Fibroblast of skin of abdomen (primary cell): ENCODE data around the gene CCR5.
A peak's percentile ranks its signal among the peaks of the same experiment; 100 is the strongest.
"Not testable (repeated sequence)": the region's sequence is repeated elsewhere in the genome, so short reads cannot be mapped to it uniquely, and the experiment has no call there.

ENCODE experiments used
- DNase-seq: peaks from one replicate; pipeline ENCODE4 v3.0.0-alpha.2; 2013

CCR5 gene

DNA sequence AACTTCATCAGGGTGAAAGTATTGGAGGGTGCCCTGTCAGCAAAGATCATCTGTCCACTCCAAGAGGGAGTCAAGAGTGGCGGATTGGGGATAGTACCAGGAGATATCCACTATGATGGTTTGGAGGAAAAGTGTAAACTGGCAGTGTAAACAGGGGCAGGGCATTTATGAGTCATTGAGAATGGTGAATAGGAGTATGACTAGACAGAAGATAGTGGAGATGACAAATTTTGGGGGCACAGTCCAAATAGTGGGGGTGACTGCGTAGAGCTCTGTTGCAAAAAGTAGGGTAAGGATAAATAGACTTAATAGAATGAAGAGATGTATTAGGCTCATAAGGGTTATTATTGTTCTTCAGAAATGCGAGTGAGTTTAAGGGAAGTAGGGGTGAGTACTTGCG, 18.1 kb downstream of the CCR5 start:
- not testable (repeated sequence) for DNase-seq

DNA sequence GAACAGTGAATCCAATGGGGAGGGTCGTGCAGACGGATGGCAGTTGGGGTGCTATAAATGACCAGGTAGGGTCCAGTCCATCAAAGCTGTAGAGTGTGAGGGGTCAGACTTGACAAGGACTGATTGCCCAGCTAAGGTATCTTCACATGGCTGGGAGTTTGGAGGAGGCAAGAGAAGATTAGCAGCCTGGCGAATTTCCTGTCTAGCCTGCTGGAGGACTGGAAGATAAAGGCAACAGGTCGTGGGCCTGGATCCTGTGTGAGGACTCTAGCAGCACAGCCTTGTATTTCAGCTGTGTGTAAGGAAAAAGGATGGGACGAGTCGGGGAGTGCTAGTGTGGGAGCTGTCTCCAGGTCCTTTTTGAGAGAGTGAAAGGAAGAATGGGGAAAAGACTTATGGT, 18.6 kb downstream of the CCR5 start:
- no peak for DNase-seq

DNA sequence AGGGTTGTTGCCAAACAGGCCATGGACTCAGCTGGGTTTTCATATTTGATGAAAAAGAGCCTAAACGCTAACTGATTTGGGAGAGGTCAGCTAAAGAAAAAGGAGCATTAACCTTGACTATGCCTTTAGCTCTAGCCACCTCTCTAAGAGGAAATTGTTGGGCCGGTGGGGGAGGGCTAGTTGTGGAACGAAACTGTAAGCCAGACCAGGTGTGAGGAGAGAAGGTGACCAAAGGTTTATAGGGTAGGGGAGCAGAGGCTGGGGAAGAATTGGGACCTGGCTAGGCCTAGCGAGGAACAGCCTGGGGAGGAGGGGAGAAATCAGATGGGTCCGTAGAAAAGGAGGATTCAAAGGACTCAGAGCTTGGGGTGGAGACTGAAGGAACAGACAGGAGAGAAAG, 20.8 kb downstream of the CCR5 start:
- not testable (repeated sequence) for DNase-seq

DNA sequence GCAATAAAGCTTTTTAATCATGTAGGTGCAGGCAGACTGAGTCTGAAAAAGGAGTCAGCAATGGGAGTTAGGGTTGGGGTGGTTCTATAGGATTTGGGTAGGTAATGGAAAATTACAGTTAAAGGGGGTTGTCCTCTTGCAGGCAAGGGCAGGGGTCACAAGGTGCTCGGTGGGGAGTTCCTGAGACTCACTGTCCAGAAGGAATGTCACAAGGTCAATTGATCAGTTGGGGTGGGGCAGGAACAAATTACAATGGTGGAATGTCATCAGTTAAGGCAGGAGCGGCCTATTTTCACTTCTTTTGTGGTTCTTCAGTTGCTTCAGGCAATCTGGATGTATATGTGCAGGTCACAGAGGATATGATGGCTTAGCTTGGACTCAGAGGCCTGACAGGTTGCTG, 22.3 kb downstream of the CCR5 start:
- no peak for DNase-seq

DNA sequence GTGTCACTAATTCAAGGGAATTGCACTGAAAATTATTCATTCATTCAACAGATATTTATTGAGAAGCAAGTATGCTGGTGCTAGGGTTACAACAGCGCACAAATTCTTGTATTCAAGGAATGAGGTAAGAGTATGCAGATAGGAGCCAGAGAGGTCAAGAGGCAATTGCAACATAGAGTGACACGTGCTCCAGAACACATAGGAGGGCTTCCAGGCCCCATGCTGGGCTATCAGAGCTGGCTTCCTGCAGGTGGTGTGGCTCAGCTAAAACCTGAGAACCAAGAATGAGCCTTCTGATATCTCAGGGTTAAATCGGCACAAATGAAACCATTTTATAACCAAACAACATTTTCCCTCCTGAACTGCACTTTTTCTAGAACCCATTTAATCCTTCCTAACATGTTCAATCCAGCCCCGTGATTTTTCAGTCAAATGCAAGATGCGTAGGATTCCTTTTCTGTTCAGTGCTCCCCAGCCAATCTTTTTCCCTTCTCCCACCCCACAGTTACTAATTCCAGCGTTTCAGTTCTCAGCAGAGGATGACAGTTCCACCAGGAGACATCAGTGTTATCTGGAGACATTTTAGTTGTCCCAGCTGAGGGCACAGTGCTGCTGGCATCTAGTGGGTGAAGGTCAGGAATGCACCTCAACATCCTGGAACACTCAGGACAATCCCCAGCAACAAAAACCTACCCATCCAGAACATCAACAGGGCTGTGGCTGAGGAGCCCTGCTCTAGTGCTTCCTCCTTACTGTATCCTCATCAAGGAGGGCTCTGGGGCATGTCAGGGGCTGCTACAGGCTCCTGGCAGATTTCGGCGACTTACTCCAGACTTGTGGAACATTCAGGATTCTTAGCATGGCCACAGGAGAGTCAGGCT, 23.0 kb downstream of the CCR5 start:
- DNase-seq, result no peak

DNA sequence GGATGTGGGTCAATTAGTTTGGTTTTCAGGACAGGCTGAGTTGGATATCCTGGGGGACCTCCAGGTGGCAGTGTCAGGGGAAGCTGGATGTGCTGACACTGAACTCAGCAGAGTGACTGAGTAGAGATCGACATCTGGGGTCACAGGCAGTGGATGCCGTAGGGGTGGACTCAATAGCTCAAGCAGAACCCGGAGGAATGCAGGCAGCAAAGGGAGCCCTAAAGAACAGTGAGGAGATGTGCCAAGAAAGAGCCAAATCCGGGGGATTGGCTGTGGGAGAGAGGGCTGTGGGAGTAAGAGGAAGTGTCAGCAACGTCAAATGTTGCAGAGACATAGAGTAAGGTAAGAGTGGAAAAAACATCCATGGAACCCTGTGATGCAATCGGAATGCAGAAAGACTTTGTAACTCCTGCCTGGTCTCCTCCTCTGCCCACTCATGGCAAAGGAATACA, 24.5 kb downstream of the CCR5 start:
- DNase-seq, result no peak

DNA sequence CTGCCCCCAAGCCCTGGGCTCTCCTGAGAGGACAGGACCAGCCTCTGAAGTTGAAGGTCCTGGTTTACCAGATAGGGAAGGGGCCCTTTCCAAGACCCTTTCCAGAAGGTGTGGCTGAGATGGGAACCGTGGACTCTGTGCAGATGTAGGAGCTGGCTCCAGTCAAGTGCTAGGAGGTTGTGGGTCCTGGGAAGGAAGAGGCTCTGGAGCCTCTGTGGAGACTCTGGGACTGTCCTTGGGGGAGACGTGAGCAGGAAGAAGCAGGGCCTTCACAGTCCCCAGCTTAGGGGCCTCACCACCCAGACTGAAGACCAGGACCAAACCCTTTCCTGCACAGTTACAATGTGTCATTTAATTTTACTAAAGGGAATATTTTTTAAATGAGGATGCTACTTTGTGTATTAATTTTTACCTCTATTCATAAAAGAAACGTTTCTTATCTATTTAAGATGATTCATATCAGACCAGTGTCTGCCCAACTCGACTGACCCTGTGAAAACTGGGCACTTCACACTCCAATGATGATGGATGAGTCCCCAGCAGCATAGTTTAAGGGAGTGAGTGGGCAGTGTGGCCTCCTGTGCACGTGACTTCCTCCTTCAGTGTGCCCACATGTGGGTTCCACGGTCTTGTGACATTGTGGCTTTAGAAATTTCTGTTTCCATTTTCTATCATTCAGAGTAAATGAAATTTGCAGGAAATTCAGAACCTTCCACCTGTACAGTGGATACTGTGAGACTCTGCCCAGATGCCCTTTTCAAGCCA, 25.2 kb downstream of the CCR5 start:
- DNase-seq, result no peak

DNA sequence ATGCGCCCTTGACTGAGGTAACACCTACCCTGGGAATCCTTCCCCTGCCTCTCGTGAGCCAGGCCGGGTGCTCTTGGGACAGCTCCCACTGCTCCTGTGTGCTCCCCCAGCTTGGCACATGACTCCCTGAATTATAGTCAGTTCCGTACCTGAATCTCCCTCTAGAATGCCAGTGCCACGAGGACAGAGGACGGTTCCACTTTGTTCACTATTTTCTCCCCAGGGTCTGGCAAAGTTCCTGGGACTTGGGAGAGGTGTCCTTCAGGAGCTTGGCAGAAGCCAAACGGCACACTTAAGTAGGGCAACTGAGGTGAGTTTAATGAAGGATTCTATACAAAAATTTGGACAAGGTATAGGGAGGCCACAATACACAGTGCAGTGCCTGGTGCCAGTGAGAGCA, 26.4 kb downstream of the CCR5 start:
- DNase-seq, result no peak

DNA sequence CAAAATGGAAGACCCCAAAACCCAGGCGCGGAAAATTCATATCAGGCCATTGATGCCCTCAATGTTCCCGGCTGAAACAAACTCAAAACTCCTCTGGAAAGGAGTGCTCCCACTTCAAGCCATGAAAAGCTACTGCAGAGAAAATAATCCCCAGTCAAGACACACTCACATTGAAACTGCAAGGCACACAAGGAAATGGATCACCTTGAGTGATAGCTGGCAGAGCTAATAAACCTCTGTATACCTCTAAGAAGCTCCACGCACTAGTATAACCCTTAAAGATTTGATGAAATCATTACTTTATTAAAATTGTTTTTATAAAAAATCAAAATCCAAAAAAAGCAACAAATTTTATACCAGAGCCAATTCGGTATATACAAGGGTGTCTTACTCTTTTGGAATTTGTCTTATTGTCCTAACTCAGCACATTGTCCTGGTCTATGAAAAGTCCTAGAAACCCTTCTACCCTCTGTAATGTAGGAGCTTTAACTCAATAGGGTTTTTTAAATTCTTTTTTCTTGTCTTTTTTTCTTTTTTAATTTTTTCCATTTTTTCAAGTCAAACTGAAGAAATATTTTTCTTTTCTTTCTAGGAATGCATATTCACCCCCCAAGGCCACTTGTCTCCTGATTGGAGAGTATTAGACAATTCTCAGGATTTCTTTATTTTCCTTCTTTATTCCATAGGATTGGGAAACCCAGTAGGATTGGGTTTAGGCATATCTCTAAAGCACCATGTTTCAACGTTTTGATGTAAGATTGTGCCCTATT, 27.6 kb downstream of the CCR5 start:
- no peak for DNase-seq

DNA sequence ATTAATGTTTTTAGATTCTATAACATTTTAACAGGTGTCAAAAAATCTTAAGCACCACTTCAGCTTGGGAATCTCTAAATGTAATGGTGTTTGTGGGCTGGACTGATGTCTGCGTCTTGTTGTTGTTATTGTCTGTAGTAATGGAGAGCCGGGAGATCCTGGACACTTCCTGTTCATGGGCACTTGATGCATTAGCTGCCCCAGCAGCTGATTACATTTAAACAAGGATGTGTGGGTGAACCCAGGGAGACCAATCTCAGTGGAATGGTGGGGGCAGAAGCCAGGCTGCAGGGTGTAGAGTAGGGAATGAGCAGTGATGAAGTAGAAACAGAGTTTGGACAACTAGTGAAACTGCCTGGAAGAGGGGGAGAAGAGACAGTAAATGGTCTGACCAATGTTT, 28.4 kb downstream of the CCR5 start:
- DNase-seq, result no peak

DNA sequence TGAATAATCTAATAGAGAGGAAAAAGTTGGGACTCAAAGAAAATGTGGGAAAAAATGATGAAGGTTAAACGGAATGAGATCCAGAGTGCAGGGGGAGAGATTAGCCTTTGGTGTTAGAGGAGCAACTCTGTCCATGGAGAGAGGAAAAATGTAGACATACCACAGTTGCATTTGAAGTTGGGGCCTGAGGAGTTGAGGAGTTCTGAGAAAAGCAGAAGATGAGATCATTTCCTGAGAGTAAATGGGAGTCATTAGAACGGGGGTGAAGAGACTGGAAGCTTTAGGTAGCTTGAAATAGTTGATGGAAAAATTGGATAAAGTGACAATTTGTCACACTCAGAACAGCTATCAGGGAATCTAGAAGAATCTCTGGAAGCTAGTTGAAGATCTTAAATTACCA, 28.8 kb downstream of the CCR5 start:
- DNase-seq, result peak; percentile 13

DNA sequence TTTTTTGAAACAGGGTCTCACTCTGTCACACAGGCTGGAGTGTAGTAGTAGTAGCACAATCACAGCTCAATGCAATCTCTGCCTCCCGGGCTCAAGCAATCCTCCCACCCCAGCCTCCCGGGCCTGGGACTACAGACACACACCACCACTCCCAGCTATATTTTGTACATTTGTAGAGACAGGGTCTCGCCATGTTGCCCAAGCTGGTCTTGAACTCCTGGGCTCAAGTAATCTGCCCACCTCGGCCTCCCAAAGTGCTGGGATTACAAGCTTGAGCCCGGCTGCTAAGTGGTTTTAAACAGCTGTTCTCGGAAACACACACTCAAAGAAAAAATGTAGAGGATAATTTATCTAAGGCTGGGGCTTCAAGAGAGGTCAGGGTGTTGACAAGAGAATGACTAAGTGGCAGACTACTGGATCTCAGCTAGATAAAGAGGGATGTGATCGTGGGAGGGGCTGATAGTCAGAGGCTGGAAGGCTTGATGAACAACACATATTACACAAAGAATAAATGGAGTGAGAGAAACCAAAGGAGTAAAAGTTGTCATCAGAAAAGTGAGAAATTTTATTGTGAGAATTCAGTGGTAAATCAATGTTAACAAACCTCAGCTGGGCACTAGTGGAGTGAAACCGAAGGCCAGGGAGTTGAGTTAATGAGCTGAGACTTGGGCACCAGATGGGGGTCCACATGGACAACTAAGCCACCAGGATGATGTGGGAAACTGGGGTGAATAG, 29.4 kb downstream of the CCR5 start:
- peak; percentile 88 for DNase-seq

DNA sequence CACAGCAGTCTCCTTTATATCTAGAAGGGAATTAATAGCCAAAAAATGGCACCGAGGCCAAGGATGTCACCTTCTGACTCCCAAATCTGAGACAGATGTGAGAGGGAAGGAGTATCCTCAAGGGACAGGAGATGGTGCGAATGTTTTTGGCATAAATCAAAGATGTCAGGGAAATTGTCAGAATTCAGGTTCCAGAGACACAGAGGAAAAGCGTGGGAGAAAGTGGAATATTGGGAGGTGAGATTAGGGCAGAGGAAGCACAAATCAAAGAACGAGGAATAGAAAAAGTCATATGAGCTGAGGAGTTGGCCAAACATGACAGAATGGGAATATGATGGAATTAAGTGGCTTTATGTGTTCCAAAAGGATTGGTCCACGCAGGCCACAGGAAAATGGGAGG, 30.1 kb downstream of the CCR5 start:
- no peak for DNase-seq

DNA sequence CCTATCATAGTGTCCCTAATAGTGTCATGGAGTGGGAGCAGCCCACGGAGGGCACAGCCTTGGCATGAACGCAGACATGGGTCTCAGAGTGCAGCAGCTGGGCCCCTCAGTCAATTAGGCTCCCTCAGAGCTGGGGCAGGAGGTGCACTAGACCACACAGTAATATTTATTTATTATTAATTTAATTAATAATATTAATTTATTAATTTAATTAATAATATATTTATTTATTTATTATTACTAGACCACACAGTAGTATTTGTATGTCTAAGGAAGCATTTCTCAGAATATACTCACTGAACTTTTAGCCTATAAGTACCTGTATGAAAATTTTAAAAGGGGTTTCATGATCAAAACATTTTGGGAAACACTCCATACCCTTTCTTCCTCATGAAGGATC, 30.8 kb downstream of the CCR5 start:
- DNase-seq, result no peak

DNA sequence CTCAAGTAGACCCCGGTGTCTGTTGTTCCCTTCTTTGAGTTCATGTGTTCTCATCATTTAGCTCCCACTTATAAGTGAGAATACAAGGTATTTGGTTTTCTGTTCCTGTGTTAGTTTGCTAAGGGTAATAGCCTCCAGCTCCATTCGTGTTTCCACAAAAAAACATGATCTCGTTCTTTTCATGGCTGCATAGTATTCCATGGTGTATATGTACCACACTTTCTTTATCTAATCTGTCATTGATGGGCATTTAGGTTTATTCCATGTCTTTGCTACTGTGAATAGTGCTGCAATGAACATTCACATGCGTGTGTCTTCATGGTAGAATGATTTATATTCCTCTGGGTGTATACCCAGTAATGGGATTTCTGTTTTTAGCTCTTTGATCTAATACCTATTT, 32.2 kb downstream of the CCR5 start:
- DNase-seq, result not testable (repeated sequence)

DNA sequence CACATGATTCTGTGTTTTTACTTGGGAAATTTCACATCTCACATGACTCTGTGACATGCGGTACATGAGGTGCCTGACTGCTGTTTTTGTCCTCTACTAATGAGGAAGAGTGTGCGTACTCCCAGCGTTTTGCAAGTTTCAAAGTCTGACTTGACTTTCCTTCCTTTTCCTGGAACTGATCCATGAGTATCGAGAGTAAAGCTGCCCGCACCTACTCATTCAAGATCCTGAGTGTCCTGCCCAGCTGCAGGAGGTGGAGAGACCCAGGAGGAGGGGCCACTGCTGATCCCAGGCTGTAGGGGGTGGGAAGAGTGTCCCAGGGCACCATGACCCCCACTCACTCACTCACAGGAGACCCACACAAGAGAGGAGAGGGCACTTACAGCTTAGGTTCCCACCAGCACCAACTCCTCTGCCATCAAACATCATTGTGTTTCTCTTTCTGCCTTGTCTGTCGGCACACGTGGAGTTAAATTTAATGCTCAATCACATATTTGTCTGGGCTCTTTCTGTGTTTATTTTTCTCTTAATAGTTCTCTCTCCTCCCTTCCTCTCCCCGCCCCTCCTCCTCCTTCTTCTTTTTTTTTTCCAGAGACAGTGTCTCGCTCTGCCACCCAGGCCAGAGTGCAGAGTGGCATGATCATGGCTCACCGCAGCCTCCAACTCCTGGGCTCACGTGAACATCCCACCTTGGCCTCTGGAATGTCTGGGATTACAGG, 34.7 kb downstream of the CCR5 start:
- no peak for DNase-seq

DNA sequence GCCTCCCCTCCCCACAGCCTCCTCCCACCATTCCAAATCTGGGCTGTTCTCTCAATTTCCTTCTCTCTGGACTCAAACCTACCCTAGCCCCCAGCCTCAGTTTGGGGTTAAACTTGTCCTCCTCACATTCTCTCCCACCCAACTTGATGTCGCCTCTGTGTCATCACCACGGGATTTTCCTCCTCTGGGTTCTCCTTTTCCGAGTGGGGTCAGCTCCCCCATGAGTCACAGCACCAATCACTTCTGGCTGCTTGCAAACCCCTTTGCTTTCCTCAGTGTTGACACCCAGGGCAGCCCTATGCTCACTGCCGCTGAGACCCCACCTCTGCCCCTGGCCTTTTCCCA, 35.7 kb downstream of the CCR5 start:
- no peak for DNase-seq

DNA sequence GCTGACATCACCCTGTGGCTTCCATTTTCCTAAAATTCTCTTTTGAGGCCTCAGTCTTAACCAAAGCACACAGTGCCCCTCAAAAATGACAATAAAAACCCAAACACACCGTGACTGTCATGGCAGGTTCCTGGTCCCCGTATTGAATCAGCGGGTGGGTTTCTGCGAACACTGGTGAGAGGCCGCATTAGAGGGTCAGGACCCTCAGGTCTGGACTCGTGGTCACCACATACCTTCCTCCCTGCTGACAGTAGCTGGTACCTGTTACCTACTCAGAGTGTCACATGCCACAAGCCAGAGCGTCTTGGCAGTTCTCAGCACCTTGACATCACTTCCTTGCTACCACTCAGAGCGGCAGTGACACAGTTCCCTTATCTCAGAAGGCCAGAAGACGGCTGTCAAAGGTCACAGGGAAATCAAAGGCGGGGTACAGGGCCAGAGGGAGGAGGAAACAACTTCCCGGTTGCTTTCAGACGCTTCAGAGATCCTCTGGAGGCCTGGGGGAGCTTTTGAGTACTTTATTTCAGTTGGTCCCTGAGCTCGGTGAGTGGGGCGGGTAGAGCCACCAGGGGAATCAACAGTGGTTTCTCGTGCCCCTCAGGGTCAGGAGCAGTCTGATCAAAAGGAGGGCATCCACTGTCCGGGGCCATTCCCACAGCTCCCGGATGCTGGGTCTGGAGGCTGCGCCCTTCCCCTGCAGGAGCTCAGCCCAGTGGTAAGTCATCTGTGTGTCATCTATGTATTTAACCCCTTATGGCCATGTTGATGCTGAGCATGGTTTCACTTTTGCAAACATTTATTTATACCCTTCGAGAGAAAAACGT, 36.3 kb downstream of the CCR5 start, which contains the start of the genes CCR5AS and CCRL2:
Gene CCR5AS, minus strand, starts transcription at position 279 of the 824 bp plus-strand sequence.
Gene CCRL2, plus strand, starts transcription at position 472 of the 824 bp plus-strand sequence. CDS start 821 bp downstream, outside the sequence.
- DNase-seq, result peak; percentile 13

DNA sequence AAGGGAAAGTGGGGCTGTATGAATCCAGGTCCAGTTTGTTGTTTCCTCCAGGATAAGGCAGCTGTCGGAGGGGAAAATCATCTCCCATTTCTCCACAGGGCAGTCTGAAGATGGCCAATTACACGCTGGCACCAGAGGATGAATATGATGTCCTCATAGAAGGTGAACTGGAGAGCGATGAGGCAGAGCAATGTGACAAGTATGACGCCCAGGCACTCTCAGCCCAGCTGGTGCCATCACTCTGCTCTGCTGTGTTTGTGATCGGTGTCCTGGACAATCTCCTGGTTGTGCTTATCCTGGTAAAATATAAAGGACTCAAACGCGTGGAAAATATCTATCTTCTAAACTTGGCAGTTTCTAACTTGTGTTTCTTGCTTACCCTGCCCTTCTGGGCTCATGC, 37.2 kb downstream of the CCR5 start:
- DNase-seq, result no peak

DNA sequence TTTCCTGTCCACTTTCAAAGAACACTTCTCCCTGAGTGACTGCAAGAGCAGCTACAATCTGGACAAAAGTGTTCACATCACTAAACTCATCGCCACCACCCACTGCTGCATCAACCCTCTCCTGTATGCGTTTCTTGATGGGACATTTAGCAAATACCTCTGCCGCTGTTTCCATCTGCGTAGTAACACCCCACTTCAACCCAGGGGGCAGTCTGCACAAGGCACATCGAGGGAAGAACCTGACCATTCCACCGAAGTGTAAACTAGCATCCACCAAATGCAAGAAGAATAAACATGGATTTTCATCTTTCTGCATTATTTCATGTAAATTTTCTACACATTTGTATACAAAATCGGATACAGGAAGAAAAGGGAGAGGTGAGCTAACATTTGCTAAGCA, 38.1 kb downstream of the CCR5 start:
- DNase-seq, result no peak
